Body of pancreas (tissue), 4 donors: ENCODE data around the gene CPA3.

Experiments
- POLR2A ChIP-seq, 3 donors: fragments of 450-650 bp; IDR thresholded peaks; one replicate each; pipeline ENCODE4 v1.6.1; 2016; ENCODE audit warnings: antibody characterized with exemption in 3 of 3, mild to moderate bottlenecking in 2 of 3
- TF ChIP-seq, protein P1 (sequence below), 7 experiments: fragments of 450-650 bp in 4 of 7; fragments of 200-600 bp in 3 of 7; sonication (generic) in 3 of 7; IDR thresholded peaks; one replicate each; pipeline ENCODE4 v1.5.1; 2016 to 2019; ENCODE audit warnings: antibody characterized with exemption in 7 of 7

DNA sequence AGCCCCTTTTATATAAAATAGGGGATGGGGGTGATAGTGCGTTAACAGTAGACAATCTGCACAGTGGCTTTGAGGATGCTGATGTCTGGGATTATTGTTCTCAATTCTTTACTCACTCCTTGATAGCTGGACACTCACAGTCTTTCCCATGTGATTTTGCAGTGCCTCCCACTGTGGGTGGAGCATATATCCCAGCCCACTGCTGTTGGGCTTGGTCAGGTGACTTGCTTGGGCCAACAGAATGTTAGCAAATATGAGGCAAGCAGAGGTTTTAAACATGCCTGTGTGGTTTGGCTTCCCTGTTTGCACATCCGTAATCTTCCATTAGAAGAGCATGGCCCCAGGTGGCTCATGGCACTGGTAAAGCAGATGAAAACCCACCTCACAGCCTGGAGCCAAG lies 46.5 kb downstream of the CPA3 start:
- no peak for TF ChIP-seq POLR2A (IDR thresholded peaks at IDR 0.05)
- TF ChIP-seq, protein P1, sequence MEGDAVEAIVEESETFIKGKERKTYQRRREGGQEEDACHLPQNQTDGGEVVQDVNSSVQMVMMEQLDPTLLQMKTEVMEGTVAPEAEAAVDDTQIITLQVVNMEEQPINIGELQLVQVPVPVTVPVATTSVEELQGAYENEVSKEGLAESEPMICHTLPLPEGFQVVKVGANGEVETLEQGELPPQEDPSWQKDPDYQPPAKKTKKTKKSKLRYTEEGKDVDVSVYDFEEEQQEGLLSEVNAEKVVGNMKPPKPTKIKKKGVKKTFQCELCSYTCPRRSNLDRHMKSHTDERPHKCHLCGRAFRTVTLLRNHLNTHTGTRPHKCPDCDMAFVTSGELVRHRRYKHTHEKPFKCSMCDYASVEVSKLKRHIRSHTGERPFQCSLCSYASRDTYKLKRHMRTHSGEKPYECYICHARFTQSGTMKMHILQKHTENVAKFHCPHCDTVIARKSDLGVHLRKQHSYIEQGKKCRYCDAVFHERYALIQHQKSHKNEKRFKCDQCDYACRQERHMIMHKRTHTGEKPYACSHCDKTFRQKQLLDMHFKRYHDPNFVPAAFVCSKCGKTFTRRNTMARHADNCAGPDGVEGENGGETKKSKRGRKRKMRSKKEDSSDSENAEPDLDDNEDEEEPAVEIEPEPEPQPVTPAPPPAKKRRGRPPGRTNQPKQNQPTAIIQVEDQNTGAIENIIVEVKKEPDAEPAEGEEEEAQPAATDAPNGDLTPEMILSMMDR (IDR thresholded peaks at IDR 0.05), result no peak
